HG02798 (cell line): ENCODE data around the gene SEC14L3.
A peak's percentile ranks its signal among the peaks of the same experiment; 100 is the strongest.

Experiments used
- ATAC-seq: cut with Tn5 transposase; IDR thresholded peaks from one replicate; pipeline ENCODE4 v1.9.1; 2021; ENCODE audit warnings: mild to moderate bottlenecking; ENCODE audit not compliant: unreplicated experiment, poor library complexity

Gene SEC14L3

GRCh38 chr22:30424534-30425326 is 47.1 kb downstream of the SEC14L3 start:
- no peak for ATAC-seq

DNA sequence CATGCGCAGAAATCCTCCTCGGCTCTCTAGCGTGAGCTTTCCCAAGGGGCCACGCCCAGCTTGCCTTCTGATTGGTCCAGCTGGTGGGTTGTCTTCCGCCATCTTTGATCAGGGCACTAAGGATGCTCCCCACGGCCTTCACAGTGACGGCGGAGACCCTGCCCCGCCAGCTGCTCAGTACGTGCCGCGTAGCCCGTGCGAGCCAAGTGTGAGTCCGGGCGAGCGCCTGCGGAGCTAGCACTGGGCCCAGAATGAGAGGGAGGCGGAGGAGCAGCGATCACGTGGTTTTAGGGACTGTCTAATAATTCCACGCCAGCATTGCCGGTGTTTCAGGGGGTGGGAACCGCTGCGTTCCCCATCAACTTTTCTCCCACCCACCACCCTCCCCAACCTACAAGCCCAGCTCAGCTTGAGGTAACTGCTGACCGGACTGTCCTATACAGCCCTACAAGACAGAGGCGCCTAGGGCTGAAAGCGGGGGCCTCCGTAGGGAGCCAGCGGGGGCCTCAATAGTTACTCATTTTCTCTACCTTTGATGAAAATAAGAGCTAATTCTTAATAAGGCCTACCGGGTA is 47.8 kb downstream of the SEC14L3 start:
- ATAC-seq, result peak; percentile 89

DNA sequence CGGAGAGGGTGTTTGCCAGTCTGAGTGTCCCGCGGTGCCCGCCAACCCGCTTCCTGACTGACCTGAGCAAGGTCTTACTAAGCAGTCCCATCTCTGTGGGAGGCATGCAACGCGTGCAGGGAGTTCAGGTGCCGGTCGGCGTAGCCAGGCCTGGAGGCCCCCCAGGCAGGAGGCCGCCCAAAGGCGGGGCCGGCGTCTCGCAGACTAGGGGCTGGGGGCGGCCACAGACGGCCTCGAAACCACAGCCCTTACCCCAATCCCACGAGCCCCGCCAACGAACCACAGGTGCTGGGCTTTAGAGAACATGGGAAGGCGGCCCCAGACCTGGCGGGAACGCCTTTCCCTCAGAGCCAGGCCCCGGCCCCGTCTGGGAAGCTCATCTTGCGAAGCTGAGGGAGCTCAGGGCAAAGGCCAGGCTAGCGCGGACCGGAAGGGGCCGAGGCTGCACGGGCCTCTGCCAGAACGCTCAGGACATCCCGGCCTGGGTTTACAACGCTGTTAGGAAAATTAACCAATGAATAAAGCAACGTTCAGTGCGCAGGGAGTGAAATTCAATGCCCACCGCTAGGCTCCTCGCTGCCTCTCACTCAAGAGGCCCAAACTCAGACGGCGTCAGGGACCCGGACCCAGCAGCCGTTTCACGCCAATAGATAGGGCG is 48.4 kb downstream of the SEC14L3 start:
- ATAC-seq, result peak; percentile 27

- no peak for ATAC-seq
These were observed 49.1 kb downstream of the SEC14L3 start for GRCh38 chr22:30422481-30423300.

DNA sequence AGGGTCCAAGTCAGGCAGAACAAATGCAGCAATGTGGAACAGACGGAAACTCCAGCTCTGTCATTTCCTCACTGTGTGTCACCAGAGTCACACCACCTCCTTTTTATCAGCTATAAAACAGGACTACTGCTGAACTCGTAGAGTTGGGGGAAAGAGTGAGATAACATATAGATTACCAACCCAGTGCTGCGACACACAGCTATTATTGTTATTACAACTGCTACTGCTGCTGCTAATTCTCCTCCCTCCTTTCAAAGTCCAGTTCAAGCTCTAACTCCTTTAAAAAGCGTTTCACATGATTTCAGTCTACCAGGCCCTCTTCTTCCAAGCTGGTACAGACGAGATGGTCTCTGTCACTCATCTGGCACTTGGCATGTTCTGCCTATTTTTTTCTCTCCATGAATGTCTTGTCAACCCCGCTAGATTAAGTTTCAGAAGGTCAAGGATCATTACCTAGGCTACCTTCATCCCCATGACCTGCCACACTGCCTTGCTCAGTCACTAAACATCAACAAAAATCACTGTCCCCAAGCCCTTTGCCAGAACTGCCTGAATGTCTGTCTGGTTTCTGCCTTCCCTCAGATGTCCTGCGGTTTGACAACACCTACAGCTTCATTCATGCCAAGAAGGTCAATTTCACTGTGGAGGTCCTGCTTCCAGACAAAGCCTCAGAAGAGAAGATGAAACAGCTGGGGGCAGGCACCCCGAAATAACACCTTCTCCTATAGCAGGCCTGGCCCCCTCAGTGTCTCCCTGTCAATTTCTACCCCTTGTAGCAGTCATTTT is 49.9 kb downstream of the SEC14L3 start:
- ATAC-seq, result no peak

DNA sequence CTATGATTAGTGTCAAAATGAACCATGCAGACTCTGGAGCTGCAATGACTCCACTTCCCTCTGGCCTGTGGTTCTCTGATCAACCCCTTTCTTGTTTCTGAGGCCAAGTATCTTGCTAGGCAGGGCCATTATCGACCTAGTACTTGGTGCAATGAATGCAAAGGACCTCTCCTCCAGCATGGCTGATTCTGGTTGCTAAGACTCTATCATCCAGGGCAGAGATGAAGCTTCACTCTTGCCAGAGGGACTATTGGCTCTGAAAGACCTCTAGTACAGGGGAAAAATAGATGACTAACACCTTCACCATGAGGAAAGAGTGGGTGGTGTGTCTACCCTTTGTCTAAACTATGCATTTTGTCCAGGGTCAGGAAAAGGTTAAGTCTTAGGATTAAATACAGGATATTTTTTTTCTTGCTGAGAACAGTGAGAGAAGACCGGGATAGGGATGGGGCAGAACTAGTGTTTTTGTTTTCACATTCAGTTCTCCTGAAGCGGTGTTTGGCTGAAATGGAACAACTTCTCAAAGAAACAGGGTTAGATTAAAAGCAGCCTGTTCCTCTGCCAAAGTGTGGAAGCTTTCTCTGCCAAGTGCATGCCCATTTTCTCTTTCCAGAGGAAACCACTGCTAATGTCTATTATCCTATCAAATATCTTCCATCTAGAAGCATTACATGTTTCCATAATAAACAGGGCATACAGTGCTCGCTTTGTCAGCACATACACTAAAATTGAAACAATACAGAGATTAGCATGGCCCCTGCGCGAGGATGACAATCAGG is 51.3 kb downstream of the SEC14L3 start:
- ATAC-seq, result no peak

GRCh38 chr22:30416837-30417236 is 55.0 kb downstream of the SEC14L3 start:
- no peak for ATAC-seq

GRCh38 chr22:30416403-30416802 is 55.4 kb downstream of the SEC14L3 start:
- no peak for ATAC-seq

DNA sequence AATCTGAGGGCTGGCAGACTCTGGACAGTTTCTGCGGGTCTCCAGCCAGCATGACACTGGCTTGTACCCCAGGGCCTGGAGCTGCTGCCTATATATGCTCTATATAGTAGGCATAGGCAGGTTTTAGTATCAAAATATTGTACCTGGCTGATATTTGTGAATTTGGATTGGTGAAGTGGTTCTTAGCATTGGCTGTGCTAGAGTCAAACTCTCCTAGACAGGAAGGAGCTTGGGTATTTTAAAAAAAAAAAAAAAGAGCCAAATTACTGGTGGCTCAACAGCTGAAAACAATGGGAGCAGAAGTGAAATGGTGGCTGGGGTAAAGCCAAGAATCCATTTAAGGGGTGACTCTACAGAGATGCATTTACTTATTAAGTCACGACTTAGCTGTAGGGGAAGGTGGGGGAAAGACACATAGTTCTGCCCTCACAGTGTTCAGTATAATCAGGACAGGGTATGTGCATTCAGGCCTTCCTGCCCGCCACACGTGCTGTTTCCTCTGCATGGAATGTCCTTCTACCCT is 57.2 kb downstream of the SEC14L3 start:
- no peak for ATAC-seq

GRCh38 chr22:30413745-30414524 is 57.9 kb downstream of the SEC14L3 start:
- no peak for ATAC-seq

- no peak for ATAC-seq
These were observed 58.8 kb downstream of the SEC14L3 start for GRCh38 chr22:30413001-30413400.

- ATAC-seq, result no peak
These were observed 60.0 kb downstream of the SEC14L3 start for GRCh38 chr22:30411780-30412179.
